ENCODE measurements around the gene GPX1.
"Not testable (repeated sequence)": the region's sequence is repeated elsewhere in the genome, so short reads cannot be mapped to it uniquely, and the experiment has no call there.

The GPX1 gene

GRCh38 chr3:49358217-49358883 lies at the start of gene GPX1:
Gene GPX1 (minus strand): TSS chr3:49358353. CDS start chr3:49358278, 75 bp downstream.
- TF ChIP-seq GATA1 (IDR thresholded peaks at IDR 0.05; ENCODE audit: low read depth, low read length): no peak
- TF ChIP-seq POLR2A (IDR thresholded peaks at IDR 0.05; ENCODE audit: low read length): peak; percentile 67
- DNase-seq: peak; percentile 73 to 76

GRCh38 chr3:49406571-49407565 lies 48.7 kb upstream of the GPX1 start:
- no peak for DNase-seq
- no peak for TF ChIP-seq POLR2A (IDR thresholded peaks at IDR 0.05; ENCODE audit: low read length)
- TF ChIP-seq GATA1 (IDR thresholded peaks at IDR 0.05; ENCODE audit: low read depth, low read length): no peak

- DNase-seq: not testable (repeated sequence)
Measured at GRCh38 chr3:49405570-49405969, 47.4 kb upstream of the GPX1 start.

GRCh38 chr3:49403891-49404290 lies 45.7 kb upstream of the GPX1 start:
- TF ChIP-seq GATA1 (IDR thresholded peaks at IDR 0.05; ENCODE audit: low read depth, low read length) (no peak), POLR2A (IDR thresholded peaks at IDR 0.05; ENCODE audit: low read length) (no peak)
- DNase-seq: no peak

- DNase-seq: no peak
- TF ChIP-seq POLR2A (IDR thresholded peaks at IDR 0.05; ENCODE audit: low read length) (no peak), GATA1 (IDR thresholded peaks at IDR 0.05; ENCODE audit: low read depth, low read length) (no peak)
Measured at GRCh38 chr3:49401766-49402165, 43.6 kb upstream of the GPX1 start.

GRCh38 chr3:49399461-49399860 lies 41.3 kb upstream of the GPX1 start:
- TF ChIP-seq GATA1 (IDR thresholded peaks at IDR 0.05; ENCODE audit: low read depth, low read length) (no peak), POLR2A (IDR thresholded peaks at IDR 0.05; ENCODE audit: low read length) (no peak)
- DNase-seq: peak in 1 of 2 experiments; percentile 32

- DNase-seq: peak; percentile 84 to 85
- no peak for TF ChIP-seq GATA1 (IDR thresholded peaks at IDR 0.05; ENCODE audit: low read depth, low read length)
- no peak for TF ChIP-seq POLR2A (IDR thresholded peaks at IDR 0.05; ENCODE audit: low read length)
Measured at GRCh38 chr3:49397470-49397869, 39.3 kb upstream of the GPX1 start.

GRCh38 chr3:49391310-49391709 lies 33.2 kb upstream of the GPX1 start:
- DNase-seq: not testable (repeated sequence)

- TF ChIP-seq POLR2A (IDR thresholded peaks at IDR 0.05; ENCODE audit: low read length): no peak
- TF ChIP-seq GATA1 (IDR thresholded peaks at IDR 0.05; ENCODE audit: low read depth, low read length): no peak
- DNase-seq: no peak
Measured at GRCh38 chr3:49389297-49389696, 31.1 kb upstream of the GPX1 start.

GRCh38 chr3:49388289-49388820 lies 30.2 kb upstream of the GPX1 start:
- no peak for DNase-seq
- no peak for TF ChIP-seq POLR2A (IDR thresholded peaks at IDR 0.05; ENCODE audit: low read length)
- no peak for TF ChIP-seq GATA1 (IDR thresholded peaks at IDR 0.05; ENCODE audit: low read depth, low read length)

GRCh38 chr3:49387721-49388120 lies 29.6 kb upstream of the GPX1 start:
- no peak for TF ChIP-seq POLR2A (IDR thresholded peaks at IDR 0.05; ENCODE audit: low read length)
- no peak for TF ChIP-seq GATA1 (IDR thresholded peaks at IDR 0.05; ENCODE audit: low read depth, low read length)
- DNase-seq: no peak

GRCh38 chr3:49386056-49386756 lies 28.1 kb upstream of the GPX1 start:
- DNase-seq: no peak
- TF ChIP-seq POLR2A (IDR thresholded peaks at IDR 0.05; ENCODE audit: low read length) (no peak), GATA1 (IDR thresholded peaks at IDR 0.05; ENCODE audit: low read depth, low read length) (no peak)

- TF ChIP-seq GATA1 (IDR thresholded peaks at IDR 0.05; ENCODE audit: low read depth, low read length) (no peak), POLR2A (IDR thresholded peaks at IDR 0.05; ENCODE audit: low read length) (no peak)
- DNase-seq: no peak
Measured at GRCh38 chr3:49385617-49386016, 27.5 kb upstream of the GPX1 start.

- DNase-seq: no peak
- no peak for TF ChIP-seq GATA1 (IDR thresholded peaks at IDR 0.05; ENCODE audit: low read depth, low read length)
Measured at GRCh38 chr3:49383387-49383786, 25.2 kb upstream of the GPX1 start.
